Cardiac muscle cell (in vitro differentiated cells and primary cell): ENCODE data around the gene PILRA. TPM values are rescaled to one million over a fixed set of nuclear protein-coding genes. Genes with fewer than 3 reads are reported as not detected.
A peak's percentile ranks its signal among the peaks of the same experiment; 100 is the strongest.

Experiments used
- DNase-seq, 2 donors: peaks; one replicate each; pipeline versions ENCODE4 v3.0.0 to v3.0.0-alpha.2; 2010 to 2017; ENCODE audit warnings: low read depth in 1 of 2, low spot score in 1 of 2
- H3K27ac ChIP-seq: fragments of 200-600 bp; sonication (generic); 2 replicates; pipeline ENCODE4 v1.5.1; 2016
- H3K27me3 ChIP-seq: fragments of 200-600 bp; sonication (generic); 2 replicates; pipeline ENCODE4 v1.6.0; 2016; ENCODE audit warnings: control low read depth
- H3K36me3 ChIP-seq: fragments of 200-600 bp; sonication (generic); 2 replicates; pipeline ENCODE4 v1.5.1; 2016; ENCODE audit warnings: control low read depth
- H3K4me1 ChIP-seq: fragments of 200-600 bp; sonication (generic); 2 replicates; pipeline ENCODE4 v1.8.1; 2017; ENCODE audit warnings: low read depth, mild to moderate bottlenecking, mixed run types
- H3K4me3 ChIP-seq: fragments of 200-600 bp; sonication (generic); 2 replicates; pipeline ENCODE4 v1.5.1; 2016; ENCODE audit warnings: mild to moderate bottlenecking
- H3K9me3 ChIP-seq: fragments of 200-600 bp; sonication (generic); 2 replicates; pipeline ENCODE4 v1.5.1; 2017; ENCODE audit warnings: low read depth, mild to moderate bottlenecking, control low read depth
- polyA plus RNA-seq: library from polyadenylated mRNA; unstranded; fragments of >200 nt; fragmentation: Nextera tagmentation; extraction: Ambion mirVana; gene quantifications from 2 replicates; pipeline ENCODE4 v1.2.1, GENCODE V29; 2016
- total RNA-seq: library from RNA; depleted of rRNA; stranded (reverse); fragments of >200 nt; gene quantifications from 2 replicates; pipeline ENCODE4 v1.2.3, GENCODE V29; 2016
- TF ChIP-seq, protein P1 (sequence below): IDR thresholded peaks from 2 replicates; pipeline ENCODE4 v1.5.1; 2012; ENCODE audit warnings: low read depth, mild to moderate bottlenecking, low read length

PILRA gene
- total and polyA plus RNA-seq, 2 experiments from 2014 or later = 3.1 to 4.0 TPM

DNA sequence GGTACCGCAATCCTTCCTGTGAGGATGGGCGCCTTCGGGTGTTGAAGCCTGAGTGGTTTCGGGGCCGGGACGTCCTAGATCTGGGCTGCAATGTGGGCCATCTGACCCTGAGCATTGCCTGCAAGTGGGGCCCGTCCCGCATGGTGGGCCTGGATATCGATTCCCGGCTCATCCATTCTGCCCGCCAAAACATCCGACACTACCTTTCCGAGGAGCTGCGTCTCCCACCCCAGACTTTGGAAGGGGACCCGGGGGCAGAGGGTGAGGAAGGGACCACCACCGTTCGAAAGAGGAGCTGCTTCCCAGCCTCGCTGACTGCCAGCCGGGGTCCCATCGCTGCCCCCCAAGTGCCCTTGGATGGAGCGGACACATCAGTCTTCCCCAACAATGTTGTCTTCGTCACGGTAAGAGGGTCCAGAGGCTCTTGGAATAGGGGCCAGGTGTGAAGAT lies 58.0 kb downstream of the PILRA start:
- peak overlapping the region; percentile 67 for H3K27ac ChIP-seq
- H3K27me3 ChIP-seq = no peaks in the 10 kb centered on the region
- H3K9me3 ChIP-seq = no peaks in the 10 kb centered on the region
- TF ChIP-seq, protein P1, sequence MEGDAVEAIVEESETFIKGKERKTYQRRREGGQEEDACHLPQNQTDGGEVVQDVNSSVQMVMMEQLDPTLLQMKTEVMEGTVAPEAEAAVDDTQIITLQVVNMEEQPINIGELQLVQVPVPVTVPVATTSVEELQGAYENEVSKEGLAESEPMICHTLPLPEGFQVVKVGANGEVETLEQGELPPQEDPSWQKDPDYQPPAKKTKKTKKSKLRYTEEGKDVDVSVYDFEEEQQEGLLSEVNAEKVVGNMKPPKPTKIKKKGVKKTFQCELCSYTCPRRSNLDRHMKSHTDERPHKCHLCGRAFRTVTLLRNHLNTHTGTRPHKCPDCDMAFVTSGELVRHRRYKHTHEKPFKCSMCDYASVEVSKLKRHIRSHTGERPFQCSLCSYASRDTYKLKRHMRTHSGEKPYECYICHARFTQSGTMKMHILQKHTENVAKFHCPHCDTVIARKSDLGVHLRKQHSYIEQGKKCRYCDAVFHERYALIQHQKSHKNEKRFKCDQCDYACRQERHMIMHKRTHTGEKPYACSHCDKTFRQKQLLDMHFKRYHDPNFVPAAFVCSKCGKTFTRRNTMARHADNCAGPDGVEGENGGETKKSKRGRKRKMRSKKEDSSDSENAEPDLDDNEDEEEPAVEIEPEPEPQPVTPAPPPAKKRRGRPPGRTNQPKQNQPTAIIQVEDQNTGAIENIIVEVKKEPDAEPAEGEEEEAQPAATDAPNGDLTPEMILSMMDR = no peak
- peaks cover 9% of the 10 kb centered on the region for H3K36me3 ChIP-seq
- no peak overlapping the region for H3K4me3 ChIP-seq
- DNase-seq = no peak
- H3K4me1 ChIP-seq = peaks cover 27% of the 10 kb centered on the region

GRCh38 chr7:100432053-100432452 lies 58.8 kb downstream of the PILRA start:
- Histone ChIP-seq H3K4me1 (peaks cover 27% of the 10 kb centered on the region), H3K27me3 (no peaks in the 10 kb centered on the region), H3K4me3 (no peak overlapping the region), H3K27ac (peak overlapping the region; percentile 67), H3K9me3 (no peaks in the 10 kb centered on the region), H3K36me3 (peaks cover 9% of the 10 kb centered on the region)
- TF ChIP-seq, protein P1 = no peak
- DNase-seq = no peak

GRCh38 chr7:100432621-100433275 lies 59.5 kb downstream of the PILRA start:
- Histone ChIP-seq H3K9me3 (no peaks in the 10 kb centered on the region), H3K4me3 (no peak overlapping the region), H3K27ac (peak overlapping the region; percentile 67), H3K36me3 (peaks cover 9% of the 10 kb centered on the region), H3K4me1 (peaks cover 27% of the 10 kb centered on the region), H3K27me3 (no peaks in the 10 kb centered on the region)
- TF ChIP-seq, protein P1 = no peak
- no peak for DNase-seq

- H3K9me3 ChIP-seq = no peaks in the 10 kb centered on the region
- TF ChIP-seq, protein P1 = no peak
- no peaks in the 10 kb centered on the region for H3K27me3 ChIP-seq
- DNase-seq = no peak
- no peak overlapping the region for H3K4me3 ChIP-seq
- peaks cover 27% of the 10 kb centered on the region for H3K4me1 ChIP-seq
- no peak overlapping the region for H3K27ac ChIP-seq
- peaks cover 9% of the 10 kb centered on the region for H3K36me3 ChIP-seq
These were observed 59.9 kb downstream of the PILRA start for GRCh38 chr7:100433276-100433591.

- peaks cover 27% of the 10 kb centered on the region for H3K4me1 ChIP-seq
- no peaks in the 10 kb centered on the region for H3K27me3 ChIP-seq
- H3K27ac ChIP-seq = no peak overlapping the region
- H3K9me3 ChIP-seq = no peaks in the 10 kb centered on the region
- TF ChIP-seq, protein P1 = no peak
- H3K4me3 ChIP-seq = no peak overlapping the region
- H3K36me3 ChIP-seq = peaks cover 9% of the 10 kb centered on the region
- DNase-seq = no peak
These were observed 60.5 kb downstream of the PILRA start for GRCh38 chr7:100433592-100434296.
